OCI-LY7 (cell line): Measurements from ENCODE around the gene FAM20A. TPM values are rescaled to one million over a fixed set of nuclear protein-coding genes. Genes with fewer than 3 reads are reported as not detected.

ENCODE experiments used
- BruUV-seq: library from RNA; stranded (reverse); fragments of 400-500 nt; replicated peaks from 2 replicates; lab custom pipeline; 2021; lab: Mats Ljungman, UMichigan
- CTCF ChIA-PET: fragments of 300-600 bp; sonication (Branson Sonifier 250); formaldehyde crosslinking; loops from one replicate; lab custom pipeline; 2022; ENCODE audit warnings: antibody characterized with exemption; ENCODE audit not compliant: unreplicated experiment; lab: Charles Lee
- POLR2A ChIA-PET: fragments of 300-600 bp; sonication (Branson Sonifier 250); formaldehyde crosslinking; loops from one replicate; lab custom pipeline; 2022; ENCODE audit warnings: antibody characterized with exemption; lab: Charles Lee
- DNase-seq: peaks from one replicate; pipeline ENCODE4 v3.0.0-alpha.2; 2015; ENCODE audit warnings: low spot score
- H2AFZ ChIP-seq: fragments of 200-600 bp; sonication (generic), shearing (Covaris generic); 2 replicates; pipeline ENCODE4 v1.6.1; 2014; ENCODE audit warnings: mild to moderate bottlenecking, antibody characterized with exemption, low read length, moderate library complexity
- H3K27ac ChIP-seq: fragments of 200-600 bp; sonication (generic); 2 replicates; pipeline ENCODE4 v1.5.1; 2014; ENCODE audit warnings: mixed run types, low read depth, mild to moderate bottlenecking, moderate library complexity, low read length, inconsistent platforms; ENCODE audit not compliant: poor library complexity, severe bottlenecking
- H3K36me3 ChIP-seq: fragments of 200-600 bp; sonication (generic); 2 replicates; pipeline ENCODE4 v1.6.1; 2014; ENCODE audit warnings: mild to moderate bottlenecking, antibody characterized with exemption, low read length, moderate library complexity, mixed read lengths; ENCODE audit not compliant: insufficient read depth
- H3K4me1 ChIP-seq: fragments of 200-600 bp; sonication (generic); 2 replicates; pipeline ENCODE4 v1.5.1; 2014; ENCODE audit warnings: mild to moderate bottlenecking, low read length; ENCODE audit not compliant: insufficient read depth, poor library complexity, severe bottlenecking
- H3K4me2 ChIP-seq: fragments of 200-600 bp; sonication (generic); 2 replicates; pipeline ENCODE4 v1.6.1; 2014; ENCODE audit warnings: mild to moderate bottlenecking, low read length
- H3K4me3 ChIP-seq: fragments of 200-600 bp; sonication (generic); 2 replicates; pipeline ENCODE4 v1.5.1; 2014; ENCODE audit warnings: mild to moderate bottlenecking, low read depth, low read length; ENCODE audit not compliant: poor library complexity, severe bottlenecking
- H3K79me2 ChIP-seq: fragments of 200-600 bp; sonication (generic); 2 replicates; pipeline ENCODE4 v1.6.1; 2016; ENCODE audit warnings: low read depth, mild to moderate bottlenecking, low read length, moderate library complexity, mixed read lengths; ENCODE audit not compliant: insufficient read depth
- H3K9me2 ChIP-seq: fragments of 200-600 bp; sonication (generic); 2 replicates; pipeline ENCODE4 v1.6.1; 2016; ENCODE audit warnings: mild to moderate bottlenecking, low read length, mixed read lengths; ENCODE audit not compliant: insufficient read depth
- H3K9me3 ChIP-seq: fragments of 200-600 bp; sonication (generic); 2 replicates; pipeline ENCODE4 v1.6.1; 2014; ENCODE audit warnings: mild to moderate bottlenecking, mixed run types, low read length, mixed read lengths
- H4K20me1 ChIP-seq: fragments of 200-600 bp; sonication (generic); 2 replicates; pipeline ENCODE4 v1.6.1; 2014; ENCODE audit warnings: mild to moderate bottlenecking, antibody characterized with exemption, low read length, moderate library complexity, mixed read lengths; ENCODE audit not compliant: insufficient read depth
- EZH2phosphoT487 ChIP-seq: fragments of 200-600 bp; sonication (generic); IDR thresholded peaks from 2 replicates; pipeline ENCODE4 v1.6.1; 2018; ENCODE audit warnings: low read depth, borderline replicate concordance, mild to moderate bottlenecking, mixed run types, antibody characterized with exemption, low read length, moderate library complexity, mixed read lengths
- intact Hi-C: fragments of 100-400 bp; cut with micrococcal nuclease; formaldehyde crosslinking; loops from one replicate; pipeline ENCODE4 v1.10.0; 2022; ENCODE audit not compliant: unreplicated experiment
- total RNA-seq, 2 experiments: library from RNA; depleted of rRNA in 1 of 2; stranded (reverse); fragments of >200 nt in 1 of 2; shearing (Covaris generic) in 1 of 2; gene quantifications; 2 replicates each; pipeline ENCODE4 v1.2.3, GENCODE V29; 2014 to 2022
- TF ChIP-seq, protein P1 (sequence below): fragments of 200-600 bp; sonication (generic); conservative IDR thresholded peaks from 2 replicates; pipeline ENCODE4 v1.5.1; 2014; ENCODE audit warnings: mild to moderate bottlenecking, antibody characterized with exemption, low read length, moderate library complexity, mixed read lengths

Gene FAM20A
- total RNA-seq, 2 experiments from 2014 or later: not detected

DNA sequence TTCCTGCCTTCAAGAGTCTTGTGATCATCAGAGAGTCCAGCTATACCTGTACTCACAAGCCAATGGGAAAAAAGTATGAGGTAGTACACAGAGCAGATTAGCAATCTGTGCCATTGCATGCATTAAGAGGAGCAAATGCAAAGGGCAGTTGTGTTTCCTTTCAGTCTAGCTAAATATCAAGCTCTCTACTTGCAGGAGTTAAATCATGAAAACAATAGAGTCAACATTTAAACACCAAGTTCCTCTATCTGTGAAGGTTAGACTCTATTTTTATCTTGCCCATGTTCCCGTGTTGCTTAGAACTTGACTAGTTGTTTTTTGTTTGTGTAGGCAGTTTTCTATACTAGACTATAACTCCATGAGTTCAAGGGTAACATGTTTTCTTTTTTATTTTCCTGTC lies 4.7 kb upstream of the FAM20A start:
- Histone ChIP-seq H3K9me2 (no peaks in the 10 kb centered on the region), H3K27ac (no peak overlapping the region), H3K4me3 (no peak overlapping the region), H3K9me3 (peaks cover 20% of the 10 kb centered on the region), H3K79me2 (no peaks in the 10 kb centered on the region), H4K20me1 (no peaks in the 10 kb centered on the region), H3K36me3 (no peaks in the 10 kb centered on the region), H3K4me1 (no peaks in the 10 kb centered on the region), H2AFZ (no peak overlapping the region), H3K4me2 (no peak overlapping the region)
- ChIA-PET POLR2A (interaction anchor here (0.9 to 1.1 kb wide), 3 partner anchors 12 to 426 kb away, joined by 3 to 4 read pairs (median 3); no protein-coding TSS in a partner anchor), CTCF (no interaction called here)
- no TSS peak for BruUV-seq
- TF ChIP-seq, protein P1, sequence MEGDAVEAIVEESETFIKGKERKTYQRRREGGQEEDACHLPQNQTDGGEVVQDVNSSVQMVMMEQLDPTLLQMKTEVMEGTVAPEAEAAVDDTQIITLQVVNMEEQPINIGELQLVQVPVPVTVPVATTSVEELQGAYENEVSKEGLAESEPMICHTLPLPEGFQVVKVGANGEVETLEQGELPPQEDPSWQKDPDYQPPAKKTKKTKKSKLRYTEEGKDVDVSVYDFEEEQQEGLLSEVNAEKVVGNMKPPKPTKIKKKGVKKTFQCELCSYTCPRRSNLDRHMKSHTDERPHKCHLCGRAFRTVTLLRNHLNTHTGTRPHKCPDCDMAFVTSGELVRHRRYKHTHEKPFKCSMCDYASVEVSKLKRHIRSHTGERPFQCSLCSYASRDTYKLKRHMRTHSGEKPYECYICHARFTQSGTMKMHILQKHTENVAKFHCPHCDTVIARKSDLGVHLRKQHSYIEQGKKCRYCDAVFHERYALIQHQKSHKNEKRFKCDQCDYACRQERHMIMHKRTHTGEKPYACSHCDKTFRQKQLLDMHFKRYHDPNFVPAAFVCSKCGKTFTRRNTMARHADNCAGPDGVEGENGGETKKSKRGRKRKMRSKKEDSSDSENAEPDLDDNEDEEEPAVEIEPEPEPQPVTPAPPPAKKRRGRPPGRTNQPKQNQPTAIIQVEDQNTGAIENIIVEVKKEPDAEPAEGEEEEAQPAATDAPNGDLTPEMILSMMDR: no peak
- TF ChIP-seq EZH2phosphoT487: no peak
- DNase-seq: no peak
- intact Hi-C loops: no loop called here

DNA sequence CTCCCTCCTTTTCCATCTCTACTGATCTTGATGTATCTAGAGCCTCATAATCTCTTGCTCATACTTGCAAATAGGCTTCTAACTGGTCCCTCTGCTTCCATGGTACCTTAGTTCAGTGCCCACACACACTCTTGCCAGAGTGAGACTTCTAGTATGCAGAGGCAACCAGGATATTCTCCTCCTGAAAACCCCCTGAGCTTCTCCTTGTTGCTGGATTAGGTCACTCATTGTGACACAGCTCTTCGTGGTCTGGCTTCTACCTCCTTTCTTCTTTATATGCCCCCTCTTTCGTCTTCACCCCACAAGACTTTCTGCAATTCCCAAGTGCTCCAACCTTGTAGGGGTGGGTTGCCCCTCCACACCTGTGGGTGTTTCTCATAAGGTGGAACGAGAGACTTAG lies 2.5 kb upstream of the FAM20A start:
- intact Hi-C loops: no loop called here

DNA sequence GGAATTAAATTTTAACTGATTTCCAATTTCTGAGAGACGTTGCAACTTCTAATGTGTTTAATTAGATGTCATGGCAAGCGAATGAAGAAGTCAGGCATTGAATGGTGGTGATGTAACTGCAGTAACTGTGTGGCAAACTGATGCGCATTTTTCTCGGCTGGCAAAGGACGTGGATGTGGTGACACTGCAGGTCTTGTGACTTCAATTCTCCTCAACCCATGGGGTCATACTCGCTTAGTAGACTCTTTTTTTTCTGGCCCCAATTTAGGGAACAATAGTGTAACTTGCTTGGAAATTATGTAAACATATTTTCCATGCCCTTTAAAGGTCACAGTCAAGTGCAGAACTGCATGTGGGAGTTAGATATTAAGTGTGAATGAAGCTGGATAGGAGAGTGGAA lies 1.9 kb upstream of the FAM20A start:
- ChIA-PET POLR2A (no interaction called here), CTCF (no interaction called here)
- Histone ChIP-seq H3K79me2 (no peaks in the 10 kb centered on the region), H3K4me3 (no peak overlapping the region), H3K9me2 (no peaks in the 10 kb centered on the region), H2AFZ (no peak overlapping the region), H3K27ac (no peak overlapping the region), H3K4me1 (no peaks in the 10 kb centered on the region), H3K36me3 (no peaks in the 10 kb centered on the region), H3K9me3 (peaks cover 9% of the 10 kb centered on the region), H4K20me1 (no peaks in the 10 kb centered on the region), H3K4me2 (no peak overlapping the region)
- intact Hi-C loops: no loop called here
- DNase-seq: no peak
- BruUV-seq: no TSS peak
- TF ChIP-seq, protein P1: no peak
- TF ChIP-seq EZH2phosphoT487: no peak

More for the DNA sequence above, 2.5 kb upstream of the FAM20A start:
- Histone ChIP-seq H3K9me2 (no peaks in the 10 kb centered on the region), H3K9me3 (peaks cover 13% of the 10 kb centered on the region), H3K36me3 (no peaks in the 10 kb centered on the region), H3K27ac (no peak overlapping the region), H2AFZ (no peak overlapping the region), H3K4me2 (no peak overlapping the region), H3K4me3 (no peak overlapping the region), H3K79me2 (no peaks in the 10 kb centered on the region), H4K20me1 (no peaks in the 10 kb centered on the region), H3K4me1 (no peaks in the 10 kb centered on the region)
- DNase-seq: no peak
- TF ChIP-seq, protein P1: no peak
- no peak for TF ChIP-seq EZH2phosphoT487
- no TSS peak for BruUV-seq
- ChIA-PET POLR2A (no interaction called here), CTCF (no interaction called here)
